CD4-positive, alpha-beta T cell treated with Interleukin-6 for 4 hours (primary cell): Measurements from ENCODE around the gene RAVER2.

Source experiments
- DNase-seq: peaks from one replicate; pipeline ENCODE4 v3.0.0-alpha.2; 2020; ENCODE audit warnings: mixed read lengths

Gene RAVER2

DNA sequence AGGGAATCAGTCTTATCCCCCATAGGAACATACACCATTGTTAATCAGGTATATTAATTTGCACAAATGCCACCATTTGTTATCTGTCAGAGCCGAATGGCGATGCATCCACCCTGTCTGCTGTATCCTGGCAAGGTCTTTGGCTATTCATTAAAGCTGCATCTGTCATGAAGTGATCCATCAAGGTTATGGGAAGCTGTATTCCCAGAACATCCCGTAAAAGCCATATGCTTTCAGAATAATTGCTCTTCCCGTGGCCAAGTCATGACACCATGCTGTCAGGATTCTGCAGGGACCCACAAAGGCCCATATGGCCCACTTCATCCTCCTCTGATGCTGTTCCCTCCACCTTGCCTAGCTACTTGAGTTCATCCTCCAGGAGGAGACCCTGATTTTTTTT lies 103.9 kb downstream of the RAVER2 start:
- no peak for DNase-seq

DNA sequence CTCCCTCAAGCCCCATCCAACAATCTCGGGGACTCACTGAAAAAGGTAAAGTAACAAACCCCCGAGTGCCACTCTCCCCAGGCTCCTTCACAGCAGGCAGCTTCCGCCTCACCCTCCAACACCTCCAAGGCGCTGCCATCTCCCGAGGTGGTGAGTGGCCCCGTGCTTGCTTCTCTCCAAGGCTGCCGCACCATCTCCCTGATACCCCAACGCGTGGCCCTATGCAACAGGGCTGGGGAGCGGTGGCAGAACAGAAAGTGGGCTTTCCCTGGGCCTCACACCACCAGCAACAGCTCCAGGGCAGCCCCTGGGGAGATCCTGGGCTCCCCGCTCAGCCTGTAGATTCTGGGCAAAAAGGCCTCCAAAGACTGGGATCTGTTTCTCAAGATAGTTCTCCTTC lies 105.1 kb downstream of the RAVER2 start:
- no peak for DNase-seq

DNA sequence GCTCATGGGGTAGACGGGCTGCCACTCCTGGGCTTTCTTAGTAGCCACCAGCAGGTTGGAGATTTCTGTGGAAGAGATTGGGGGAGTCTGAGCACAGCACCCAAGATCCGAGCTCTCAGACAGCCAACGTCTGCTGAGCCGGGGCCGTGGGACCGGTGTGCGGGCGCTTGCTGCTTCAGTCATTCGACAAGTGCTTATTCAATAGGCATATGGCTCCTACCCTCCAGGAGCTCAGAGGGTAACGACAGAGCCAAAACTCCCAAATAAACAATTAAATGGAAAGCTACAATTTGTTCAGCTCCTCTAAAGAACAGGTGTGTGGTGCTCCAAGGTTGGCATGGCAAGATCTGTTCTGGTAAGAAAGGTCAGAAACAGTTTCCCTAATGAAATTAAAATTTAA lies 106.0 kb downstream of the RAVER2 start:
- no peak for DNase-seq

DNA sequence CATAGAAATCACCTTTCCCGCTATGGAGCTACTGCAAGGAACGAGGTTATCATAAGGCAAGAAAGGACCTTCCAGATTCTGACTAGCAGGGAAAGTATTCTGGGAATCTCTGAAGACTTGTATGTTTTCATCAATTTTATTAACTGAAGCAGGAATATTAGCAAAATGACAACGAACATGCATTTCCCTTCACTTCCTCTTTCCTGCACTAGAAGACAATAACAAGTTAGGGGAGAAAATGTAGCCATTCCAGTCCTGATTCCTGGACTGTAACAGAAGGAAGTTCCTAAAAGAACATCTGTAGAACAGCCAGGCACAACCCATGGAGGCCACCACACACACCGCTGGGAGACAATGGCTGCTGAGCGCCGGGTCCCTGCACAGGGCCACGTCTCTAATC lies 106.8 kb downstream of the RAVER2 start:
- DNase-seq = no peak

DNA sequence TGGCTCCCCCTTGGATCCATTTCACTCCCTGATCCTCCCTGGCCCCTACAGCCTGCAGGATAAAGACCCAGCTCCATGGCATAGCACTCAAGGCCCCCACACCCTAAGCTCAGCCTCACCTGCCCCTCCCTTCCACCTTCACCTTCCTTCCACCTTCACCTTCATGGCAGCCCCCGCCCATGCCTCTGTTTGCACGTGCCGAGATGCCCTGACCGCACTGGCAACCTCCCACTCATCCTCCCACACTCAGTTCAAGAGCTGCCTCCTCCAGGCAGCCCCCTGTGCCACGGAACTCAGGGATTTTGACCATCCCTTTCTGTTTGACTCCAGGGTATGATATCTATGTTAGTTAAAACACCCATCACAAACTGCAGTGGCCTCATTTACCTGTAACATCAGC lies 109.8 kb downstream of the RAVER2 start:
- DNase-seq = no peak

DNA sequence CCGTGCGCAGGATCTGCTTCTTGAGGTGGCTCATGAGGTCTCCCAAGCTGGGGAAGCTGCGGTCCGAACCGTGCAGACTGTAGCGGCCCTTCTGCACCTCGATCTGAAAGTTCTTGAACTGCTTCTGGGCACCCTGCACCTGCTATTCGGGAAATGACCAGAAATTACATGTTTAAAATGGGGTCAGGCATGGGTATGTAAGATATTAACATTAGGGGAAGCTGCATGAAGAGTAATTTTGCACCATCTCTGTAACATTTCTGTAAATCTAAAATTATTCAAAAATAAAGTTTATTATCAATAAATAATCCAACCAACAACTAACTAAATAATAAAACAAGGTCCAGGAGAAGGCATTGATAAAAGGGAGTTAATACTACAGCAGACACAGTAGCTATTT lies 110.7 kb downstream of the RAVER2 start:
- no peak for DNase-seq

DNA sequence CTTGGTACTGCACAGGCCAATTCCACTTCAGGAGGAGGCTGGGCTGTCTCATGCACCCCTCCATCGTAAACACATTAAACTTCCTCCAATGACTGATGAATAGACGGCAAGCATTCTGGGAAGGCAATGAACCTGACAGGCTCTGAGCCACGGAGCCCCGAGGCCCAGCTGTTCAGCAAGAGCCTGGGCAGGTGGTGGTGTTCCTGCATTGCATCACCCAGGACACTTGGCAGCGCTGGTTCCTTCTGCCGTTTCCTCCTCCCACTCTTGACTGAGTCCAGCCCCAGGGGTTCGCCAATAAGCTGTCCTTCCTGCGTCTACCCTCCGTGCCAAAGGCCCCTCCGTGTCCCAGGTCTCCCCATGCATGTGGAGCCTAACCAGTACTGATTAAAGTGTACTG lies 111.7 kb downstream of the RAVER2 start:
- DNase-seq = no peak

DNA sequence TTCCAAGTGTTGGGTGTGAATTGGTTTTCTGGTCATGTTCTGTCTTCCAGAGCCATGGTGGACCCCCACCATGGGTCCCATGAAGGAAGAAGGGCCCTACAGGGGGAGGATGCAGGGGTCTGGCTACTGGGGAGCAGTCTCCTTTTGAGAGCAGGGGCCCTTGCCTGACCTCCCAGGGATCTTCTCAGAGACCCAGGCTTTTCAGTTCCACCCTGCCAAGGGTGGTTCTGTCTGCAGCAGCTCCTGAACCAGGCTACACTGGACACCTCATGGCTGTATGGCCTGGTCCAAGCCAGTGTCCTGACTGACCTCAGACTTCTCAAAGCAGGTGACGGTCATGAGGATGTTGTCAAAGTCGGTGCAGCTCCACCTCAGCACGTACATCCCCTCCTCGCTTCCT lies 112.5 kb downstream of the RAVER2 start:
- DNase-seq = no peak

DNA sequence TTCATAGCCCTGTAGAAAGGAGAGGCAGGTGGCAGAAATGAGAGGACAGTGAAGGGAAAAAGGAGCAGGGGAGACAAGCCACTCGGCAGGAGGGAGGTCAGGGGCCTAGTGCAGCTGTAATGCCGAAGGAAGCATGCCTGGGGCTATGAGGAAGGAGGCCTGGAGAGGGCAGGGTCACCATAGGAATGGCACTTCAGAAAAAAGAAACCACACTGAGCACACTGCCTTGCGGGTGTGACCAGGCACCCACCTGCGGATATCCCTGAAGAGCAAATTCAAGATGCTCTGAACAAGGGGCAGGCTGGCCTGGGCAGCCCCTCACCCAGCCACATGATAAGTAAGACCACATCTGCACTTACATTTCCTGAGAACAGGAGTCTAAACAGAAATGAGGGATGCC lies 116.7 kb downstream of the RAVER2 start:
- no peak for DNase-seq

DNA sequence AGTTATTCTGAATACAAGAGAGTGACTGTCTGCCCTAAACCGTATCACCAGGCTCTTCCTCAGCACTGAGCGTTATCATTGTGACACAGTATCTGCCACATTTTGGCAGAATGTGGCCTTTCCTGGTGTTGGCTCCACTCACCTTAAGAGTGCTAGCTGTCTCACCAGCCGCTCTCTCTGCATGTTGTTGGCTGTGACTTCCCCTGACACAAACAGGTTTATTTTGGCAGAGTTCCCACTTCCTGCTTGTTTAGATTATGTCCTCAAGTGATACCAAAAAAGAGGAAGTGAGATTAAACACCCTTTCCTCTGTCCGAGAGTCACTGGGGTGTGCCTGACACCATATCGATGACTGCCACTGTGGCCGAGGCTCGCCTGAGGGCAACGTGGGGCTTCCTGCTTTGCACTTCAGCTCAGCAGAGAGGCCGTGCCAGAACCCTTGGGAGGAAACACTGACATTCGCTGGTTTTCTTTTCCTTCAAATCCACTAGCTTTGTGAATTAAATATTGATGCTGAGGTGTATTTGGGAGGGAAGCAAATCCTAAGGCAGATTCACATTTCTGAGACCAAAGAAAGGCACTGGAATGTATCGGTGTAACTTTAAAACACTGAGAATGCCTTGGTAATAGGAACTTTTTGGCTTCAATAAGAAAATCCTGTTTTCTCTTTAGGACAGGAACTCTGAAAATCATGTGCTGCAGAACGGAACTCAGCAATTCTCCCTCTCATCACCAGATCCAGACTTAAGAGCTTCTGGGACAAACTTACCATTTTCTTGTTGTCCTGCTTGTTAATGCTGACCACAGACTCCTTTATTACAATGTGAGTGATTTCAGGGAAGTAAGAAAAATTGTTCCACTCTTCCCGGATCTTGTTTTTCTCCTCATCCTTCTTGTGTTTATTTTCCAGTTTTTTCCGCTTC lies 119.4 kb downstream of the RAVER2 start:
- DNase-seq = peak; percentile 59

DNA sequence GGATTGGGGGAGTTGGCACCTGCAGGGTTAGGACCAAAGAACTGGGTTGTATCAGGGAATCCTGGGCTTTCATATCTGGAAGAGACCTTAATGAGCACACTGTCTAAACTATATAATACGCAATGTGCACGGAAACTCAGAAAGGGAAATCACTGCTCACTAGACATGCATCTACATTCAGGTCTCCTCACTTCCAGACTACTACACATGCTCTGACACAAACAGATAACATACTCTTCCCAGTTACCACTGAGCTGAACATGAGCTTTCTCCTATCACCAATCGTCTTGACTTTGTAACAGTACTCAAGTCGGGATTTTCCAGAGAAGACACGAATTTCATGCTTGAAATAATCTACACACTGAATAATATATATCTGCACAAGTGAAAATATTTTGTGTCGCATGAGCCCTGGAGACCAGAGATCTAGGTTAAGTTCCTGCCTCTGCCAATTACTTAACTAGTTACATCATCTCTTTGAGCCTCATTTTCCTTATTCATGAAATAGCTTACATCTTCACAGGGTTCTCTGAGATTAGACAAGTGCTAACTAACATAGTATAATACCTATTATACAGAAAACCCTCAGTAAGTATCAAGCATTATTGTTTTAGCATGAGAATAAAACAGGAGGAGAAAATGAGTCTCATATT lies 120.4 kb downstream of the RAVER2 start:
- DNase-seq = no peak

DNA sequence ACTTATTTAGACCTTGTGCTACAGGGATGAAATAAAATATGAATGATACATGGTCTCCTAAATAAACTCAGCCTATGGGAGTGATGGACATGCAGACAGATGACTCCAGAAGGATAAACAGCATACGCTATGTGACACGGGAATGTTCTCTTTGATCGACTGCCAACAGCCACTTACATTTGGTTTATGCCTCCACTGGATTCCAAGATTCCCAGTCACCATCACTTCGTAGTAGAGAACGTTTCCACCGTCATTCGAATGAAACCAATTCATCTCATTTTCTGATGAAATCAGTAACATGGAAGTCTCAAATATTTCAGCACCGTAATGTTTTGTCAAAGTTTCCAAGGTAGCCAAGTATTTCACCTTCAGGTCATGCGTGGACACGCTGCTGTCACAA lies 121.8 kb downstream of the RAVER2 start:
- DNase-seq = no peak

DNA sequence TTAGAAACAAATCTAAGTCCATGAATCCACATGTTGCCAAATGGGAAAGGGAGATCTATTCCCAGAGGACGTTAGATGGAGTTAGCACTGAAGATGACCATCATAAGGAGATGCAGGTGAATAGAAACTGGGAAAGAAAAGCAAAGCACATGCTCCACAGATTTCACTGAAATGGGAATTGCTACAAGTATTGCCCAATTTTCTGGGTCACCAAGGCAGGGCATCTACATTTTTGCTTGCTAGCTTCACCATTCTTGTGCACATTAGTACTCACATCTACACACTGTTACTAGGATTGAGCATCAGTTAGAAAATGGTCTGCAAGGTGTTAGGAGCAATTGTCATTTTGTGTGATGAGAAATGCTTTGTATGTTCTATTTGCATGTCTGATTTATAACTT lies 122.4 kb downstream of the RAVER2 start:
- DNase-seq = no peak

DNA sequence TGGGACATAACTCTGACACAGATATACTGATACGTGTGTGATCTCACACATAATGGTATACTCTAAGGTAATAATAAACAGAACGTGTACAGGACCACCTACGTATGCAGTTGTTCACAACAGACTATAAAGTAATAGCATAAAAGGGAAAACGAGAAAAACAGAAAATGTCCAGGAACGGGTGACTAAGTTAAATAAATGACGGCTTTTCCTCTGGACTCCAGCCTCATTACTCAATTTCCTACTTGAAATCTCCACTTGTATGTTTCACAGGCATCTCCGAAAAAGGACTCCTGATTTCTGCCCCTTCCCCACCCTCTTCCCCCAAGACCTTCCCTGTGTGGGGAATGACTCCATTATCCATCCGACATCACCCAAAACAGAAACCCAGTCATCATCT lies 126.4 kb downstream of the RAVER2 start:
- DNase-seq = no peak

DNA sequence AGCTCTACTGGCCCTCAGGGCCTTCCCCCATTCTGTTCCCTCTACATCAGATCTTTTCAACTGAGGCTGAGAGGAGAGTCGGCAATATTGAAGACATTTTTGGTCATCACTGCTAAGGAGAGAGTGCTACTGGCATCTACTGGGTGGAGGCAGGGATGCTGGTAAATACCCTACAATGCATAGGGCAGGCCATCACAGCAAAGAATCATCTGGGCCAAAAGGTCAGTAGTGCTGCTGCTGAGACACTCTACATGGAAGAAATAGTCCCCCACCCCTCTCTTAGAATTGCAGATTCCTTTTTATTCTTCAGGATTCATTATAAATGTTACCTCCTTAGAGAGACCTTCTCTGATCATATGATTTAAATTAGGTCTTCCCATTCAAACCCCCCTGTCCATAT lies 127.2 kb downstream of the RAVER2 start:
- DNase-seq = no peak

DNA sequence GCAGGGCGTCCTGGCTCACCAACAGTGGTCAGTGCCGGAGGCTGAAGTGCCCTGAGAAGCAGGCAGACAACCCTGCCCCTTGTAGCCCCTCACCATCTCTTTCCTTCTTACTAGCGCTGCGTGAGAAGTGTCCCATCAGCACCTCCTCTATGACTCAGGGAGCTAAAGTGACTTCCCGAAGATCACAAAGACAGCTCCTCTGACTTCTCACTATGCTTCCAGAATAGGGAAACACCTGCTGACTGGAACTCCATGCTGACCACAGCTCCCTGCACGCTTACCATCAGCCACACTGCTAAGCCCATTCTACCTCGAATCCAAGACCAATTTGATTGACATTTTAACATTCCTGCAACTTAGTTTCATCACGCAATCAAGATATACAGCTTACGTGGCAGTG lies 128.7 kb downstream of the RAVER2 start:
- no peak for DNase-seq

DNA sequence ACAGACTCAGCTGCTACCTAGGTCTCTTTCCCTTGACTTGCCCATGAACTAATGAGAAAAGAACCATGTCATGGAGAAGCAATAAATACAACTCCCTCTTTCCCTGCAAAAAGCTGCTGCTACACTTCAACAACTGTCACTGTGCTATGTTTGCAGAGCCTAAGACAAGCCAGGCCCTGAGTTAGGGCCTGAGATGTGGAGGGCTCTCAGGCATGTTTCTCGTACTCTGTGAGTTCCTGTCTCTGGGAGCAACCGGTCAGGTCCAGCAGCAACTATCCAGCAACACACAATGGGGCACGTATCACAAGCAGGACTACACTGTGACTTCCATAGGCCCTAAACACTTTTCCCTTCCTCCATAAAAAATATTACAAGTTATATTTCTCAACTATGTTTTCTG lies 129.8 kb downstream of the RAVER2 start:
- DNase-seq = no peak

DNA sequence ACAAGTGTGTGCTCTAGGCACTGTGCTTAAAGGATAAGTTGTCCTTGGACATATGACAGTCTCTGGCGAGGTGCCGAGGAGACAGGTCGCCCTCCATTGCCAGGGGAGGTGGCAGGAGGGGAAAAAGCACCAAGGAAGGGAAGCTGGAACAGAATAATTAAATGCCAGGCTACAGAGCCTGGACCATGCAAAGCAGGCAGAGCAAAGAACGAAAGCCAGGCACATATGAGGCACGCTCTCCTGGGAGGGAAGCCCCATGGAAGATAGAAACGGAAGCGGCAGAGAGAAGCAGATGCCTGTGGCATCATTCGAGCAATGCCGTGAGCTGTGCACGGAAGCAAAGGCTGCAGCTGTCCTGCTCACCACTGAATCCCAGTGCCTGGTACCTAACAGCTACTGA lies 130.2 kb downstream of the RAVER2 start:
- no peak for DNase-seq

DNA sequence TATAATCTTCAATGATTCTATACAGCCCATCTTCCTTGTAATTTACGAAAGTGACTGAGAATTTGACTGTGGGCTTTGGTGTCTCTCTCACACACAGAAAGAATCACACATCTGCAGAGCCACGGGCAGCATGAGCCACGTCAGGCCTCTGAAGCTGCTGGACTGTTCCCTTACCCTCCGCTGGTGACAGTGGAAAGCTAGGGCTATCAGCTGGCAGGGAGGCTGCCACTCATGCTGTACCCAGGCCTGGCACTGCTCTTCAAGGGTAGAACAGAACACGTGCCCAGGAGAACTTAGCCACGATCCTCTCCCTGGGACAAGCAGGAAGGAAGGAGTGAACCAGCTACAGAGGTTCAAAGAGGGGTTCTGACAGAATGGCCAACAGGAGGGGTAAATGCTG lies 130.7 kb downstream of the RAVER2 start:
- DNase-seq = no peak

DNA sequence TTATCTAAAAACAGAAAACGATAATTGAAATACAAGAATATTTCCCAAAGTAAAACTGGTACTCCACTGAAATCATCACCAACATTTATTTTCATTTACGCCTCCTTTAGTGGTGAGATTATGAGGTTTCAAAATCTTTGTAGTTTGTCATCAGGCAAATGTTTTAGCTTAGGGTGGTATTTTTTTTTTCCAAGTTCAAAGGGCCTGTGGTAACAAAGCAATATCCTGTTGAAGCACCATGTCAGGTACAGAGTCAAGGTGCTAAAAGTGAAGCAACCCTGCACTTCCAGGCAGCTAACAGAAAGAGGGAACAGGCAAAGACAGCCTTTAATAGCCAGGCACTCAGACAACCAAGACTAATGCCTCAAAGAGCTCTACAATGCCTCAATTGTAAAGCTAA lies 132.3 kb downstream of the RAVER2 start:
- peak; percentile 61 for DNase-seq

DNA sequence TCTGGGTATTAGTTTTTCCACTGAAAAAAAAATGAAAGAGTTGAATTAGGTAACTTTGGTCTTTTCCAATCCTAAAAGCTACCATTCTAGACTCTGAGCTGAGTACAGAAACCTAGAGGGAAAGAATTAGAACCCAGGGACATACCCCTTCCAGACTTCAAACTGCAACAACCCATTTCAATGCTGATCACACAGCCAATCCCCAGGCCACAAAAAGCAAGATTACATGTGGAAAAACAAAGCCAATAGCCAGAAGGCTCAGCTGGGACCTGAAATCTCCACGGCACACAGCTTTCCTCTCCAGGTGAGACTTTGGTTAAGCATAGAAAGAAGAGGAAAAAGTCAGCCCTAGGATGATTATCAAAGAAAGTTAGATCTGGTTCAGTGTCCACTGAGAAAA lies 132.7 kb downstream of the RAVER2 start:
- DNase-seq = no peak

DNA sequence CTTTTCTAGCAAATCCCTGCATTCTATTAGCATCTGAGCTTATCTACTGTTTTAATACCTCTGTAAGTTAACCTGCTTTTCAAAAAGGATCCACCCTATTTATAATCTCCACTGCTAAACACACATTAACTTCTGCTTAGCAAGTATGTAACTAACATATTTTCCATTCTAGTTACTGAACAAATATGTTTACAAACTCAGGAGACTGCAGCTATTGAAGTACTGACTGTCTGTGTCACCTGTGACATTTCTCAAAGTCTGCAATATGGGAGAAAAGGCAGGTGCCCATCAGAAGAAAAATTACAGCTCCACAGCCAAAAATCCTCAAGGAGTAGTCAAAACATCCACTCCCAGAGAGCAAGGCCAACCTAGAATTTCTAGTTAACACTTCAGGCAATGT lies 133.2 kb downstream of the RAVER2 start:
- DNase-seq = no peak

DNA sequence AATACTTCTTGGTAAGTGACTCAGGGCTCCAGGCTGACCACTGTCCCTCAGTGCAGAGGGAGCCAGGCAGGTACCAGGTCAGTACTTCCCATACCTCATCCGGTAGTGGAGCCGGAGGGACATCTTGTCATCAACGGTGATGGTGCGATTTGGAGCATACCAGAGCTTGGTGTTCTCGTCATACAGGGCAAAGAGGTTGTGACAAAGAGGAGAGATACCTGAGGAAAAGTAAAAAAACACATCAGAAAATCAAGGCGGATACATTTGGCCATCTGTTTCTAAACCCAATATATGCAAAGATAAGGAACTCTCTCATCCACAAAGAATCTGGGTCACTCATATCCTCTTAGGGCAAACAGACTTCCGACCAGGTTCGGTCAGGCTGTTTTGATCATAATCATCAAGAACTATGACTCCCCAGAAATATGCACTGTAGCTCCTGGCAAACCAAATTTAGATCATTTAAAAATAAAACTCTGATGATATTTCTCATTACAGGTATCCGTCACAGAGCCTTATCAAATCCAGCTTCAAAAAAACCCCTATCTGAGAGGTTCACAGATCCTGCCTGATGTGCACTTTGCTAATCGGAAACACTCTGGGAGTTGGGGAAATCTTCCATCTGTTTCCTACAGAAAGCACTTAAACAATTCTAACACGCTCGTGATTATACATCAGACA lies 134.2 kb downstream of the RAVER2 start:
- DNase-seq = no peak

DNA sequence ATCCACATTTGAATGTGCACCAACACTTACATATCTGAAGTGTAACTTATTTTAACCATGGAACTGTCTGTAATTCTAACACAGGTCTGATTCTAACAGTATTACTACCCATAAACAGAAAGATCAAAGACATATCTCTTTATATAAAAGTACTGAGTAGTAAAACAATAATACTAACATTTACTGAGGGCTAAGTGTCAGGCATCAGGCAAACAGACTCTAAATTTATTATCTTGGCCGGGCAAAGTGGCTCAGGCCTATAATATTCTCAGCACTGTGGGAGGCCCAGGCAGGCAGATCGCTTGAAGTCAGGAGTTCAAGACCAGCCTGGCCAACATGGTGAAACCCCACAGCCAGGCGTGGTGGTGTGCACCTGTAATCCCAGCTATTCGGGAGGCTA lies 135.6 kb downstream of the RAVER2 start:
- no peak for DNase-seq
